Motor neuron (in vitro differentiated cells): ENCODE results near the gene ALPK1. TPM values are rescaled to one million over a fixed set of nuclear protein-coding genes. Genes with fewer than 3 reads are reported as not detected.

Source experiments
- ATAC-seq, 8 experiments: fragments of 200-7000 bp; cut with Tn5 transposase; replicated peaks in 6 of 8; 2 replicates each; pipeline ENCODE4 v1.8.0; 2021; ENCODE audit warnings: mild to moderate bottlenecking in 8 of 8, moderate library complexity in 8 of 8
- H3K27ac ChIP-seq, 2 donors: fragments of 250-450 bp; sonication (Bioruptor Pico); 2 replicates each; pipeline ENCODE4 v1.9.0; 2021; ENCODE audit warnings: antibody characterized with exemption in 2 of 2, mild to moderate bottlenecking in 2 of 2, moderate library complexity in 1 of 2
- H3K4me1 ChIP-seq, 2 donors: fragments of 250-450 bp; sonication (Bioruptor Pico); replicated peaks in 1 of 2; 2 replicates each; pipeline ENCODE4 v1.6.1; 2021; ENCODE audit warnings: antibody characterized with exemption in 2 of 2, mild to moderate bottlenecking in 2 of 2, moderate library complexity in 1 of 2
- H3K4me3 ChIP-seq, 5 donors: fragments of 250-450 bp; sonication (Bioruptor Pico); 2 replicates each; pipeline ENCODE4 v1.9.0; 2021; ENCODE audit warnings: antibody characterized with exemption in 5 of 5, mild to moderate bottlenecking in 5 of 5, moderate library complexity in 4 of 5
- WGBS, 10 experiments: fragments of 450-650 bp; shearing (Covaris generic); methylation state at CpG; one replicate each; pipeline ENCODE4 v1.0.0; 2022; 5-methylcytosine and 5-hydroxymethylcytosine counted together
- in situ Hi-C, 9 experiments: fragments of 400-800 bp; cut with MboI; loops; one replicate each; pipeline ENCODE4 v1.15.0; 2021; ENCODE audit warnings: low sequenced_read_pairs in 9 of 9, low pct_unique_long_range_greater_than_20kb in 2 of 9; ENCODE audit not compliant: unreplicated experiment in 9 of 9
- total RNA-seq, 8 experiments: library from RNA; unstranded; fragments of 300-600 nt; gene quantifications; 2 replicates each; pipeline versions ENCODE4 v1.2.3 to v1.2.4, GENCODE V29; 2022

Gene ALPK1
- total RNA-seq = 10 to 100 TPM in 5 of 8 experiments, 1 to 10 TPM in 3; 3.9 to 28.0 (median 14.9) TPM

DNA sequence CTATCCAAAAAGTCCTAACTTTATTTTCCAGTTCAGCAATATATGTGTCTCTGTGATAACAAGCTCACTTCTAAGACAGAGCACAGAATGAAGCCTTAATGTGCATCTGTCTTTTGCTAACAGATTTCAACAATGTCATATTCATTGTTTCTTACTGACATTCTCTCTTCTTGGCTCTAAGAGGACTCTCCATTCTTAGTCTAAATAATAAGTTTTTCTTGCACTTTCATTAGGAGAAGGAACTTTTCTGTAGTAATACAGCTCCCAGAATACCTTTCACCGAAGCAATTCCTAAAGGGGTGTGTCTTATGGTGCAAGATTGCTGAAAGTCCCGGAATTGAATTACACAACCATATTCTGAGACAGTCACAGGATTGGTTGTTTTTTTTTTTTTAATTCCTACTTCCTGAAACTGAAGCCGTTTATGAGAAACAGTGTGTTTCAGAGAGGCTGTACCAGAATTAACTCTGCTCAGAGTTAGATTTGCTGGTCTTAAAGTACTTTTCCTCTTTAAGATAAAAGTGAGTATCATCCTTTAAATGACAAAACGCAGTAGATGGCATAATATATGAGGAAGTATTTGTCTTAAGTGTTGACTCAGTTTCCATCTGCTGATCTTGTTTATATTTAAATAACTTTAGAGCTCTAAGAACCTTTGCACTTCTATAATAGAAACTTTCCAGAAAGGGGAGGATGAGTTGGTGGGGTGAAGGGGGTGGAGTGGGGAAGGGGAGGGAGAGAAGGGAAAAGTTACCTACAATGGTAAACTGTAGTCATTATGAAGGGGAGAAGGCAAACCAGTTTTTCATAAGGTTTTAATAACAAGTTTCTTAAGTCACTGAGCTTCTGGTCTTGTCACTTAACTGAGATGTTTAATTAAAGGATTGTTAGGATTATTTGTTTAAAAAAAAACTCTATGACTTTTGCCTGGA, at the start of gene ALPK1:
ALPK1 (plus strand) TSS at position 421 of the 932 bp plus-strand sequence.
- Histone ChIP-seq H3K27ac (peak within 1 kb of the TSS in 1 of 2 donors; percentile 15), H3K4me3 (peak within 1 kb of the TSS in 4 of 5 donors; percentile 5 to 28 (median 15)), H3K4me1 (peaks cover 0 to 10% of the 10 kb centered on the region in 2 donors)
- in situ Hi-C loops = no loop called here
- peak; percentile 67 to 97 (median 88) for ATAC-seq
- 0 to 62% (median 0%) methylated on average over 1 to 4 of the region's 4 CpGs; no CpG with 5 or more reads in 3 of the 10 experiments for WGBS, 10 experiments

DNA sequence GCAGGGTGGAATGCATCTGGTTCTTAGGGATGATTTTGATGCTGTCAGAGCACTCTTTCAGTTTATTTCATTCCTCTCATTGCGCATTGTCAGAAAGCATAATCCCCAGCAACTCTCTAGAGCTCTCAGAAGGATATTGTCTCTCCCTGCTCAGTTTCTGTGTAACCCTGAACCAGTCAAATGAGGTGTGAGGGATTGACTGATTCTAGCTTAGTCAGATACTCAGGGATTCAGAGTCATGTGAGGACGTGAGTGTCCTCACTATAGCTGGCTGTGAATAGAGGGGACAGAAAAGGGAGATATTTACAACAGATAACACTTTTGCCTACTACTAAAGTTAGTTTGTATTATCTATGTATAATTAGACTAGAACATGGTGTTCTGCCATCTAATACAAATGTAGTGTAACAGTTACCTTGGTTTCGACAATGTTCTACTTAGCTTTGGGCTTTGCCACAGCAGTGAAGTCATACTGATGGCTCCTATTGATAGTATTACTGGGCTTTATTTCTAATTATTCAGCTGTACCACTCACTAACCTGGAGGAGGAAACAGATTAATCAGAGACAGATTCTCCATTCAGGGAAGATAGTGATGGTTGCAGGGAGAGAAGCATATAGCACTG, 46.0 kb upstream of the ALPK1 start:
- Histone ChIP-seq H3K27ac (no peak overlapping the region), H3K4me3 (no peak overlapping the region), H3K4me1 (peaks cover 0 to 3% of the 10 kb centered on the region in 2 donors)
- in situ Hi-C loops = no loop called here
- WGBS, 10 experiments = 67 to 100% (median 92%) methylated on average over 1 to 3 of the region's 3 CpGs
- peak in 6 of 8 experiments; percentile 61 to 97 (median 90) for ATAC-seq

DNA sequence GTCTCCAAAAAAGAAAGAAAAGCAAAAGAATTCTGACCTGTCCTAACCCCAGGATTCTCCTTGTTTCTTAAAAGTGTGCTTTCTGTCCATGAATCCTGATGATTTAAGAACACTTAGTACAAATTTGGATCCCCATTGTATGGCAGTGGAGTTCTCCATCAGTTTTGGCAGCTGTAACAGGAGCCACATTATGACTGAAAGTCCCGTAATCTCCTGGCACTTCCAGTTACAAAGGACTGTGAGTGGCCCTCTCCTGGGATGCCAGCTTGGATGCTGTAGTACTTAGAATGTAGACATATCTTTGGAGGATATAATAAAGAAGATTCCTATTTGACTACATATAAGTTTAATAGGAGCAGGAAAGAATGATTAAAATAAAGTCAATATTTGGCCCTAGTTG, 44.9 kb upstream of the ALPK1 start:
- Histone ChIP-seq H3K4me1 (no peaks in the 10 kb centered on the region), H3K4me3 (no peak overlapping the region), H3K27ac (no peak overlapping the region)
- in situ Hi-C loops = no loop called here
- ATAC-seq = no peak
- 100% methylated on average over 1 of the region's 1 CpG; no CpG with 5 or more reads in 4 of the 10 experiments for WGBS, 10 experiments

DNA sequence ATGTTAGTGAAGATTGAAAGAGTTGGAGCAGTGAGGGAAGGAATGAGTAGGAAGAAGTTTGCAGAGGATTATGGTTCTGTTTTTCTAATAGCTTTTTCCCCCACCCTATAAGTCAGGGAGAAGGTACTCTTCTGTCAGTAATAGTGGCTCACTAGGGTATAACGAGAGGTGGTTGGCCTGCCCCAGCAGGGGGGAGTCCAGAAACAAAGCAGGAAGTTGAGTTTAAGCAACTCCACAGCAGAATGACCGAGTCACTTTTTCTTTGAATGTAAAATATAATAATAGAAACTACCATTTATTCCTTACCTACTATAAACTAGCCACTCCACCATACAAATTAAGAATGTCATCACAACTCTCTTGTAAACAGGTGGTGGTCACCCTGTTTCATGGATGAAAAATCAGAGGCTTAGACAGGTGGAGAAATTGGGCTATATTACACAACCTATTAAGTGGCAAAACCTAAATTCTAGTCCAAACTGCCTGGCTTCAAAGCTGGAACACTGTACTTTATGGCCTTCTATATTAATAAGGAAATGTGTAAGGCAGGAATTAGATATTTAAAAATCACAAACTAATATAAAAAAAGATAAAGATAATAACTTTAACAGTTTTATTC, 43.7 kb upstream of the ALPK1 start:
- Histone ChIP-seq H3K4me1 (no peaks in the 10 kb centered on the region), H3K27ac (no peak overlapping the region), H3K4me3 (no peak overlapping the region)
- in situ Hi-C loops = no loop called here
- WGBS, 10 experiments = 36 to 100% (median 68%) methylated on average over 1 to 2 of the region's 2 CpGs; no CpG with 5 or more reads in 3 of the 10 experiments
- ATAC-seq = no peak

DNA sequence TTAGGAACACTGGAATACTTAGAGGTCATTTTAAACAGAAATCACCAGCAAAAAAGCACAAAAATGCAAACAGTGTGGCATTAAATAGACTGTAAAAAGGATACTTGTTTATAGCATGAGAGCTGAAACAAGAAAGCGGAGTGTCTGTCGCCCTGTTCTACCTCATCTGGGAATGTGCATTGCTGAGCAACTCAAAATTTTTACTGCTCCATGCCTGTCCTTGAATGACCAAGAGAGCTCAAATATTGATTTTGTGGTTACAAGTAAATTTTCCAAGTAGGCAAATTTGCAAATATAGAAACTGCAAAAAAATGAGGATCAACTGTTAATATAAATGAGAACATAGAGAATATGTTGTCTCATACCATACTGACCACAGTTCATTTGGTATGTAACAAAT, 40.1 kb upstream of the ALPK1 start:
- H3K4me1 ChIP-seq = no peaks in the 10 kb centered on the region
- H3K27ac ChIP-seq = no peak overlapping the region
- in situ Hi-C loops = no loop called here
- 90 to 100% (median 100%) methylated on average over 1 to 2 of the region's 2 CpGs; no CpG with 5 or more reads in 2 of the 10 experiments for WGBS, 10 experiments
- no peak for ATAC-seq
- no peak overlapping the region for H3K4me3 ChIP-seq

DNA sequence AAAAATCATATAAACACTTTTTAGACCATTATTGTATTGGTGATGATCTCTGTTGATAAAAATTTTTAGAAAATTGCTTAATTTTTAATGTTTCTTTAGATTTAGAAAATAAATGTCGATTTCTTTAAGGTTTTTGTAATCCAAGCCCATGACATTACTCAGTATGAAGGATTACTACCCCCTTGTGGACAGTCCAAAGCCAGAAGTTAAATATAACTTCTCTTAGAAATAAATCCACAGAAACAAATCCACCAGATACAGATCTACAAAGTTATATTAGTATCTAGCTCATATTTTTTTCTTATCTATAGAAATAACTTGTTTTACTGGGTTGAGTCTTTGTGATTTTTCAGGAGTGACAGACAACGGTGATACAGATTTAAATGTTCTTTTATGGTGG, 30.3 kb upstream of the ALPK1 start:
- ATAC-seq = peak in 1 of 8 experiments; percentile 26
- WGBS, 10 experiments = 31 to 100% (median 87%) methylated on average over 1 to 2 of the region's 2 CpGs
- in situ Hi-C loops = no loop called here
- H3K4me3 ChIP-seq = no peak overlapping the region
- no peaks in the 10 kb centered on the region for H3K4me1 ChIP-seq
- no peak overlapping the region for H3K27ac ChIP-seq

DNA sequence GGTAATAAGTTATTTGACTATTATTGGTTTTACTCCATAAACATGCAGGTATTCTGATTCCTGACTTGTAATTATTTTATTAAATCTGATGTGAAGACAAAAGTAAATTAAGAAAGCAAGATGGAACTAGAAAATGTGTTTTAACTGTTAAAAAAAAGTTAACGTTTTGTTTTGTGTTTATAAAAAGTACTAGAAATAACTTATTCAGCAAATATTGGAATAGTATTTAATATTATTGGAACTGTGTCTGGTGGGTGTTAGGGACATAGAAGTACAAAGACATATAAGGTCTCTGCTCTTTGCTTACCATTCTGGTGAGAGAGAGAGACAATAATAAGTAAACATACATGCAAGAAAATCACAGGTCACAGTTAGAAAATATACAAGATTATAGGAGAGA, 27.1 kb upstream of the ALPK1 start:
- WGBS, 10 experiments = 56 to 100% (median 100%) methylated on average over 1 of the region's 1 CpG; no CpG with 5 or more reads in 1 of the 10 experiments
- ATAC-seq = no peak
- H3K27ac ChIP-seq = no peak overlapping the region
- in situ Hi-C loops = no loop called here
- H3K4me1 ChIP-seq = no peaks in the 10 kb centered on the region
- no peak overlapping the region for H3K4me3 ChIP-seq

DNA sequence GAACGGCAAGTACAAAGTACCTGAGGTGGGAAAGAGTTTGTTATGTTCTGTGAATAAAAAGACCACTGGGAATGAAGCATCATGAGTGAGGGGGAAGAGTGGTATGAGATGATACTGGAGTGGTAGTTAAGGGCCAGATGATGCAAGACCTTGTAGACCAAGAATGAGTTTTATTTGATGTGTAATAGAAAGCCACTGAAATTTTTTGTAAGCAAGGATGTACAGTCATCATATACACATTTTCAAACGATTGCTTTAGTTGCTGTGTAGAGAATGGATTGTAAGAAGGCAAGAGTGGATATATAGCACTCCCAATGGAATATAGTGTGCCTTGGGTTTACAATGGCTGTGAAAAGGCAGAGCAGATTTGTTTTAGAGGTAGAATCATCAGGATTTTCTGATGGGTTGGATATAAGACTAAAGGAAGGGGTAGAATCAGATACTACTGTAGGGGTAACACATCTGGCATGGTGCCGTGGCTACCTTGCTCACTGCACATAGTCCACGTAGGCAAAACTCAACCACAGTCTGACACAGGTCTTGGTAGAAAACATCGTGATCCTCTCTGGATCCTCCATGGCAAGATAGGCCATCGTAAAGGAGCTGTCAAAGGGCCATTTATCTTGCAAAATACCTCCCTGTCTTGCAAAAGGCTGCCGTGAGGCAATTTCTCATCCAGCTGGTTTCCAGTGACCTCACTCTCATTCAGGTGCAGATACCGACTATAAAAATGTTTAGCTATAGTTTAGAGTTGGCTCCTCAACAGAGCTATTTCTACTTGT, 26.3 kb upstream of the ALPK1 start:
- H3K4me3 ChIP-seq = no peak overlapping the region
- 29 to 94% (median 74%) methylated on average over 2 to 7 of the region's 8 CpGs for WGBS, 10 experiments
- no peak overlapping the region for H3K27ac ChIP-seq
- ATAC-seq = peak in 4 of 8 experiments; percentile 30 to 59 (median 42)
- no peaks in the 10 kb centered on the region for H3K4me1 ChIP-seq
- in situ Hi-C loops = no loop called here

DNA sequence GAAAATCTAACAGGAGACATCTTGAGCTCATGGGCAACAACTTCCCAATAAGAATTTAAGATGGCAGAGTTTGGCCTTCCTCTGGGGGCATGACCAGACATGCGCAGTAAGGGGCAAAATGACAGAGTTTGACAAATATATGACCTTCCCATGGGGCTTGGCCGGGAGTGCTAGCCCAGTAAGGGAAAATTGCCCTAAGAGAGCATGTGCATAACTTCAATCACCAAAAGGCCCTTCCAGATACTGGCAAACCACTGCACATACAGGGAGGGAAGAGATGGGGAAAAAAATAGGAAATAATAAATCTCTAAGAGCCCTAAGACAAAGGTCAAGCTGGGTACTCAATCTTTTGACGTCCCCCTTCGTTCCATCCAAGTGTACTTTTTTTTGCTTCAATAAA, 24.9 kb upstream of the ALPK1 start:
- no peaks in the 10 kb centered on the region for H3K4me1 ChIP-seq
- no peak overlapping the region for H3K27ac ChIP-seq
- 89 to 100% (median 95%) methylated on average over 1 to 4 of the region's 4 CpGs for WGBS, 10 experiments
- in situ Hi-C loops = no loop called here
- no peak for ATAC-seq
- no peak overlapping the region for H3K4me3 ChIP-seq

DNA sequence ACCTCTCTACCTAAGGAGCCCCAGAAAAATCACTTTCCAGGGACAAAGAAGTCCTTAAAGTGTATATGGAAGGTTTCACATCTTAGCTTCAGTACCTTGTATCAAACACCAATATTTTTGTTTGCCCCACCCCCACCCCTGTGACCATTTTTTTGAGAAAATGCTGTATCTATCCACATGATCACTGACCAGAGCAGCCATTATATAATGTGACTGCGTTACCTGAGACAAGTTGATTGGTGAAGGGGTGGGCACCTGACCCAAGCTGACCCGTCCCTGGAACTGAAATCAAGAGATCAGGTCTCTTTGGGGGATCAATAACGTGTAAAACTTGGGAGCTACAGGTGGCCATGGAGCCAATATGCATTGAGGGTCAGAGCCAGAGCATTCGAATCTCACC, 22.2 kb upstream of the ALPK1 start:
- Histone ChIP-seq H3K27ac (no peak overlapping the region), H3K4me1 (no peaks in the 10 kb centered on the region), H3K4me3 (no peak overlapping the region)
- 80 to 100% (median 96%) methylated on average over 1 to 4 of the region's 4 CpGs; no CpG with 5 or more reads in 3 of the 10 experiments for WGBS, 10 experiments
- no peak for ATAC-seq
- in situ Hi-C loops = no loop called here

DNA sequence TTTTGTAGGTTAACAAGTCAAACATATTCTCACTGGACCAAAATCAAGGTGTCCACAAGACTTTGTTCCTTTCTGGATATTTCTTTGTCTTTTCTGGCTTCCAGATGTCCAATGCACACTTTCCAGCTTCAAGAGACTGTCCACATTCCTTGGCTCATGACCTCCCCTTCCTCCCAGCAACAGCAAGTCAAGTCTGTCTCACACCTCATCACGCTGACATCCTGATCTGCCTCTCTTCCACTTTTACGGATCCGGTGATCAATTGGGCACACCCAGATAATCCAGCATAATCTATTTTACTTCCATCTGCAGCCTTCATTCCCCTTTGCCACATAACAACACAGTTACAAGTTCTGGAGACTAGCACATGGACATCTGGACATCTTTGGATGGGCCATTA, 21.1 kb upstream of the ALPK1 start:
- WGBS, 10 experiments = 72 to 100% (median 96%) methylated on average over 2 to 3 of the region's 3 CpGs; no CpG with 5 or more reads in 1 of the 10 experiments
- in situ Hi-C loops = no loop called here
- H3K4me1 ChIP-seq = peaks cover 0 to 2% of the 10 kb centered on the region in 2 donors
- H3K4me3 ChIP-seq = no peak overlapping the region
- ATAC-seq = no peak
- H3K27ac ChIP-seq = no peak overlapping the region

DNA sequence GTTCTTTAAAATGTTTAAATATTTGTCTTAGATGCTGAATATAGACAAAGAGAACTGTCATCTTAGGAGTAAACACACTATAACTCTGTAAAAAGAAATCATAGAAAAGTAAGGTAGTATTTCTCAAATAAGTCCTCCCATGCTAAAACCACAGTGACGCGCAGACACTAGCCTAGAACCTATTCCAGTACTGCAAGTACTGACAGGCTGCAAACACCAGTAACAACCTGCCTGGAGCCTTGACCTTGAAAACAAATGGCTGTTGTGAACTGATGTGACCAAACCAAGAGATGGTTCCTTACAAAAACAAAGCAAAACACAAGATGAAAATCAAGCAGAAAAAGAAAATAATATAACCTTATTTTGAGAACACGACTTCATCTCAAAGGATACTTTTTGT, 19.9 kb upstream of the ALPK1 start:
- in situ Hi-C loops = no loop called here
- Histone ChIP-seq H3K4me1 (peaks cover 0 to 2% of the 10 kb centered on the region in 2 donors), H3K4me3 (no peak overlapping the region), H3K27ac (no peak overlapping the region)
- 87 to 100% (median 98%) methylated on average over 1 to 3 of the region's 3 CpGs; no CpG with 5 or more reads in 2 of the 10 experiments for WGBS, 10 experiments
- ATAC-seq = no peak
